NOMO-1 treated with dmso at 0.1 percent for 144 hours (cell line): Measurements from ENCODE around the gene TTLL6.

ENCODE experiments used
- DNase-seq: peaks from one replicate; lab custom pipeline; 2025; ENCODE audit not compliant: unreplicated experiment; lab: John Stamatoyannopoulos, UW

TTLL6 gene

DNA sequence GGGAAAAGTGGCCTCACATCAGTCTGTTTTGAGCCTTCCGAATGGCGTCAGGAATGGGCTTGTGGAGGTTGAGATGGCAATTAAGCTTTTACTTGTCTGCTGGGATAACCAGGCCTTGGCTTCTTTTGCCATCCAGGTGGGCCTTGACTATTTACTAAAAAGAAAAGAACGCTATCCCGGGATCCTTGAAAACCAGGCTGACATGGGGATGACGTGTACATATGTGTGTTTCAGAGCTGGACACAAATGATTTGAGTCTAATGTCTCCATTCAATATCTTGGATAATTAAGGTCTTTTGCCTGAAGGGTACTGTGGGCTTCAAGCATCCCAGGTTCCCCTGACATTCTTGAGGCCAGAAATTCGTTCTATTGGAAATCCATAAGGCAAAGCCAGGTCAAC lies 55.9 kb downstream of the TTLL6 start:
- no peak for DNase-seq

DNA sequence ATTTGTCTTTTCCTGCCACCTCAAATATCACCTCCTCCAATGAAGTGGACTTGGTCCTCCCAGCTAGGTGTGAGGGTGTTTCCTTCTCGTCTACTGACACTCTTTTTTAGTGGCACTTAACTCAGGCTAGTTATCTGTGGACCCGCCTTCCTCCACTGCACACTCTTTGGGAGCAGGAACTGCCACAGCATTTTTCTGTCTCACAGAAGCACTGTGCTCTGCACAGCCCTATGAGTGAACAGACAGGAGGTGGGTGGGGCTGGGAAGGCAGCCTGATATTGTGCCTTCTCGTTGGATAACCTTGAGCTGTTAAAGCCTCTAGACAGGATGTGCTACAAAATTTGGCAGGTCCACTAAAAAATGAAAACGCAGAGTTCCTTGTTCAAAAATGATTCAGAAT lies 56.6 kb downstream of the TTLL6 start:
- no peak for DNase-seq

DNA sequence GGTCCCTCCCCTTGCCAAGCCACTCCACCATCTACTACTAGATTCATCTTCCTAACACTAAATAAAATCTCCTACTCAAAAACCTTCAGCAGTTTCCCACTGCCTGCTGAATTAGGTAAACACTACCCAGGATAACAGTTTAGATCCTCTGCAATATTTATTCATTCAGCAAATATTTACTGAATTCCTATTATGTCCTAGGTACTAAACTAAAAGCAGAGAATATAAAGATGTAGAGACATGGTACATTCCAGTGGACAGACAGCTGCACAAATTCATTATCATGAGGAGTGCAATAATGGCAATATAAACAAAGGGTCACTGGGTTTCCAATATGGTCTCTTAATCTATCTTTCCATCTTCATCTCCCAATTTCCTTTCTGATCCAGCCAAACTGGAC lies 57.7 kb downstream of the TTLL6 start:
- DNase-seq, result no peak

DNA sequence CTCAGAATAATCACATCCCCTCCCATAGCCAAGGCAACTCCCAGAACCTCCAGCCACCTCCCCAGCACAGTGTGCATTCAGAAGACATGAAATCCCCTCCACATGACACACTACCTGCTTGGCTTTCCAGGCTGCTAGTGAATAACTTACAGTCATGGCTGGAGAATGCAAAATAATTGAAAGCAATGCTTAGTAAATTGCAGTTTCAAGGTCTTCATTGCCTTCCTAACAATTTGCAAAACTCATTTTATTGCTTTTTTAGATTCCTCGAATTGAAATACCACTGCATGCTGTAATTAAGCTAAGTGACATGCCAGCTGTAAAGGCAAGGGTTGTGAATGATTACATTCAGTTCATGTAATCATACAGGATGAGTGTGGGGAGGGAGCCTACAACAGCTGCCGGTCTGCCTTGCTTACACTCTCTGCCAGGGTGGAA lies 59.5 kb downstream of the TTLL6 start:
- no peak for DNase-seq

DNA sequence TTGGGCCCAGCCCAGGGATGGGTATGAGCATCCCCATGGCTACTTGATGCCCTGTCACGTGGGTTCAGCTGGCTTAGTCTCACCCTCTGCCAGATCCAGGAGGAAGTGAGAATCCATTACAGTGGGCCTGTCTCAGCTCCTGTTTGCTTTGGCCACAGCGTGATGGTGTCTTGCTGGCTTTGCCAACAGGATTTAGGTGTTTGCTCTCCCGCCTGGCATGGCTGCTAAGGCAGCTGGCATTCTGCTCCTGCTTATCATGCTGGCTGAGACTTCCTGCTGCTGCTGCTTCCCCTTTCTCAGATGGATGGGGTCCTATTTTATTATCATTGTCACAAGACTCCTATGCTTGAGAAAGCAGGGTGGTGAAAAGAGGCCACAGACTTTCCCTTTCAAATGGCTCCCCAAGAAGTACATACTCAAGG lies 60.2 kb downstream of the TTLL6 start:
- no peak for DNase-seq

DNA sequence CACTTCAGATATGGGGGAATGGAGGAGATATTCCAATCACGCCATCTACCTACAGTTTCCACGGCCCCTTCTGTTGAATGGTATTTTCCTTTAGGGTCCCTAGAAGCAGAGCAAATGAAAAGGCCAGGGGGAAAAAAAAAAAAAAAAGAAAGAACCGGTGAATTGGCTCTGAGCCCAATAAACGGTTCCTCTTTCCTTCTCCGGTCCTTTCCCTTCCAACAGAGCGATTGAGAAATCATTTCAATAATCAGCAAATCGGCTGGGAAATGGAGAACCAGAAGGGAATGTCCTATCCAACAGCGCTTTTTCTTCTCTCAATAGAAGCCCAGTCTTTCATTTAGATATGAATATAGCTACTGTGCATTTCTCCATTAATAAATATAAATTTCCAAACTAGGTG lies 61.7 kb downstream of the TTLL6 start:
- DNase-seq, result no peak

DNA sequence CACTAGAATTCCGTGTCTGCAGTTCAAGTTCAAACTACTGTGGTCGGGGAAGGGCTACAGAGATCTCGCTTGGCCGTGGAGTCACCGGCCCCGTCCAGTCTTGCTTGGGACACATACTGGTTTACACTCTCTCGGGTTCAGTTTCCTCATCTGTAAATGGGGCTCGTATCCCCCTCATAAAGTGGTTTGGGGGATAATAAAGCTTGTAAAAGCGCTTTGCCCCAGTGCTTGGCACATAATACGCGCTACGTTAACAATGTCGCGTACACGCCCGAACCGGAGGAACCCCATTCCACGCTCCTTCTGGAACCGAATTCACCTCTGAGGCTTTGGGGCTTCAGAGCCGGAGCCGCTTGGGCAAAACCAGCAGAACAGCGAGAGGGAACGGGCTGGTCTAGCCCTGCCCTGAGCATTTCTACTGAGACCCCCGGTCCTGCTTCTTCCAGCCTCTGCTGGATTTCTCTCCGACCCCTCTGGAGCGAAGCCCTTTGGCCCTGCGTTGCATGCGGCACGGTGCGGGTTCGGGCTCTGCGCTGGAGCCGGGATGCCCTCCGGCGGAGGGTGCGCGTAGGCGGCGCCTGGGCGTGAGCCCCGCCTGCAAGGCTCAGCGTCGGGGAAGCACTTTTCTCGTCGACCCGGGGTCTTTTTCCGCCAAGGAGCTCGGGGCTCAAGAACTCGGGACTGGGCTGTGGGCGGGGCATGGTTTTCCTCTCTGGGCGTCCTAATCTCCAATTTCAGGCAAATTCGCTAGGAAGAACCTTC lies 62.3 kb downstream of the TTLL6 start:
- no peak for DNase-seq

DNA sequence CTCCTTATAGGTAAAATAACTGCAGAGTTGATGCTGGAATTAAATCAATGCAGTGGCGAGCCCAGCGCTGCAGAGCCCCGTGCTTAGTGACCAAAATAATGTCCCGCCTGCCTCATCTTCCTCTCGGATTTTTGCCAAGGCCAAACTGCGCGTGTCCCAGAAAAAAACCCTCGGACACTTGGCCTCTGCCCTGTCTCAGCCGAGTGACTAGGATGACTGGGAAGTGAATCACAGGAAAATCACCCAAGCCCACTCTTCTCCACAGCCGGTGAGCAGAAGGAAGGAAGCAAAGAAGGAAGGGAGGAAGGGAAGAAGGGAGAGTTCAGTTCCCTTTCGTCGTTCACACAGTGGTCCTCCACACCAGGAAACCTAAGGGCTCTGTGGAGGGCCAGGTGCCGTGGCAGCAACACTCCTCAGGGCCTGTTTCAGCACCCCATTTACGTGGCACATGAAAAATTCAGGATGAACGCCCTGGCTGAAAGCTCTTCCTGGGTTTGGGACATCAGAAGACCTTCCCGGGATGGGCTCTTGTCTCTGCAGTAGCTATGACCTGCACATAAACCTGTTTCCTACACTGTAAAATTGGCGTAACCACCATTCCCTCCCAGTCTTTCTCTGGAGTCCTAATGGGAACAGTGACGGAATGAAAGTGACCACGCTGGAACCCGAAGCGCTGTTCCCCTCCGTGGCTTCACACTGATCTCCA lies 63.1 kb downstream of the TTLL6 start:
- DNase-seq, result no peak

DNA sequence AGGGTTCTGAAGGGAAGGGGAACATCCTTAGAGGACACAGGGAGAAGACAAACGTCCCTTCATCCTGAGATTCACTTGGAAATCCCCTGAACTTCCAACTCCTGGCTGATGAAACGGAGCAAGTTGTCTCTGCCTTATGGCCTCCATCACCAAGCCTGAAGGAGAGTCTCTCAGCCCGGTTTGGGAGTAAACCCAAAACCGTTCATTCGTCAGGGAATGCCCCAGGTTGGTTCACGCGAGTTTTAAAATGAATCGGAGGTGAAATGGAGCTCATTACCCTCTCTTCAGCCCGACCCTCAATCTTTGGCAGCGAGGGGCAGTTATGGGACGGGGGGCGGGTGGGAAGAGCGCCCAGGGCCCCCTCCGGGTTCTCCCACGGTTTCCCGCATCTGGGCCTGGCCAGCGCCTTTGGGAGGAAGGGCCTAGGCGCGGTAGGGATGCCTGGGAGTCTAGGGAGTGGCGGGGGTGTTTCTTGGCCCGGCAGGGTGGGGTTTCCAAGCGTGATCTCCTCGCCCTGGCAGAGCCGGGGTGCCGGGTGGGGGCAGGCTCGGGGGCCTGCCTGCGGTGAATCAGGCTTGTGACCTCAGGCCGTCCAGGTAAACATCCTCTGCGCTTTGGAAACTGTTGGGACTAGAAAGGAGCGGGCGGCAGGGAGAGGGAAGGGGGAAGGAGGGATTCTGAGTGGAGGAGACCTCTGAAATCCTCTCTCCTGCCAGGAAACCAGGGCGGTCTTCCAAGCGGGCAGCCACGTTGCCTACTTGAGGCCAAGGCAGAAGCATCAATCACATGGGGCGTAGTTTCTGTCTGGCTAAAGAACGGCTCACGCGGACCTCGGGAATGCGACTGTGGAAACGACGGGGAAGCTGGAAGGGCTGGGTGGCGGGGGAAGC lies 64.4 kb downstream of the TTLL6 start:
- DNase-seq, result no peak

DNA sequence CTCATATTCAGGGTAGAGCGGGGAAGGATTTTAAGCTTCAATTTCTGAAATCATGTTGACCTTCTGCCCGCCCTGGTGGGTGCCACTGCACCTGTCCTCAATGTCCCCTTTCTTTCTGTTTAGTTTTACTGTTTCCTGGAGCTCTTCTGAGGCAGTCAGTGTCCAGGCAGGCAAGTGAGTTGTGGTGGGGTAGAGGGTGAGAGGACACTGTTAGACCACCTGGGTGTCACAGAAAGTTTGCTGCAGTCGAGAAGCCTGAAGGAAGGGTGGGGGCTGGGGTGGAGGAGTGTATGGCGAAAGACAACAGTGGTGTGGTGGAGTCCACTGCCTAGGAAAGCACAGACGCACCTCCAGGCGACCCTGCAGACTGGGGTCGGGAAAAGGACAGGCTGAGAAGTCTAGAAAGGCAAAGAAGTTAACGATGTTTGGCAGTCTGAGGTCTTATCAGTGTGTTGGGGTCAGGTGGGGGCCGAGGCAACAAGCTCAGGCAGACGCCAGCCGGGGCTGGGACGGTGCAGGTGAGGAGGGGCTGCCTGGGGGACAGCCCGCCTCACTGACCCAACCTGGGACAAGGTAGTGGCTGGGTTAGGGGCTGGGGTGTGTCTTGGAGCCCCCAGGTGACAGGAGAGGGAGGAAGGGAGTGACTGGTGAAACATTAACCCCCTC lies 65.2 kb downstream of the TTLL6 start:
- no peak for DNase-seq

DNA sequence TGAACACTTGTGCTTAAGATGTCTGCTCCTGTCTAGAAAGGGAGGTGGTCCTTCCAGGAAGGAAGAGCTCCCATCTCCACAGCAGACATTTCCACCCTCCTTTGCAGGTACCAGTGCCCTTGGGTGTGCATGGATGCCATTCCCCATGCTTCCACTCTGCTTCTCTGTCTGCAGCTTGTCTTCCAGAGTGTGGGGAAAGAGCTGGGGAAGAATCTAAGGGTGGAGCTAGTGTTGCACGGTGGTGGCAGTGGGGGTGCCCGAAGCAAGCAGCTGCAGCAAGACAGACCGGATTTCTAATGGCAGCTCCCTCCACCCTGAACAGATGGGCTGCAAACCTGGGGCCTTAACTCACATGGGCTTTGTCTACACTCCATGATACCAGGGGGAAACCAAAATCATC lies 65.9 kb downstream of the TTLL6 start:
- DNase-seq, result no peak

DNA sequence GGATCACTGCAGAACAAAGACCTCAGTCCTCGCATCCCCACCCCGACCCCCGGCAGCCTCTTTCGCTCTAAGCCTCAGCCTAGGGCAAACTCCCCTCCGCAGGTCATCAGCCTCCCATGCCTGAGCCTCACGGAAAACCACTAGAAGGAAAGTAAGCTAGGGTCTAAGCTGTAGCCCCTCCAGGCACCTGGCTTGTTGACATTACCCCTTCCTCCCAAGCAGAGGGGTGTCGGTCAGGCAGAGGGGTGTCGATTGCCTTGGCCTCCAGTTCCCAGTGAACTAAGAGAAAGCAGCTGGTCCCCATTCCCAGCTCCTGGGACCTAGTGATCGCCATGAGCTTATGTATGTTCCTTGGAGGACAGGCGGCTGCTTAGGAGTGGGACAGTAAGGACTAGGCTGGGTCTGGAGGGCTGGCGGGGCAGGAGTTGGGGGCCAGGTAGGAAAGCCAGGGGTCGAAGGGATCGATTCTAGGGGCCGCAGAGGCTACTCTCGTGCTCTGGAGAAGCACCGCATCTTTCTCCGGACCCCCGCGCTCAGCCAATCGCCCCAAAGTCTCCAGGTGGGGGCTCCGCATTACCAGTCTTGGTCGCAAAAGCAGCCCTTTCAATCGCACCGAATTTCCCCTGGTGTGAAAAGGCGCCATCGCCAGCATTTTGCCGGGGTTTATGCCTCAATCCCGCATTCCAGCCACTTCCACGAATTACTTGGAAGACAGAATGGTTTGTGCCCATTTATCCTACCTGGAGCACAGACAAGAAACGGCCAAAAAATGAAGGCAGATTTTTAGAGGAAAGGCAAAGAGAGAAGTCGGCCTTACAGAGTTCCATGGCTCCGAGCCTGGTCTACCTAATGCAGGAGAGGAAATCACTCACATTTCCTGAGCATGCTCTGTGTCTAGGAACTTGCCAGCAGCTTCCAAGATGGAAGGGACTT lies 67.1 kb downstream of the TTLL6 start:
- no peak for DNase-seq

DNA sequence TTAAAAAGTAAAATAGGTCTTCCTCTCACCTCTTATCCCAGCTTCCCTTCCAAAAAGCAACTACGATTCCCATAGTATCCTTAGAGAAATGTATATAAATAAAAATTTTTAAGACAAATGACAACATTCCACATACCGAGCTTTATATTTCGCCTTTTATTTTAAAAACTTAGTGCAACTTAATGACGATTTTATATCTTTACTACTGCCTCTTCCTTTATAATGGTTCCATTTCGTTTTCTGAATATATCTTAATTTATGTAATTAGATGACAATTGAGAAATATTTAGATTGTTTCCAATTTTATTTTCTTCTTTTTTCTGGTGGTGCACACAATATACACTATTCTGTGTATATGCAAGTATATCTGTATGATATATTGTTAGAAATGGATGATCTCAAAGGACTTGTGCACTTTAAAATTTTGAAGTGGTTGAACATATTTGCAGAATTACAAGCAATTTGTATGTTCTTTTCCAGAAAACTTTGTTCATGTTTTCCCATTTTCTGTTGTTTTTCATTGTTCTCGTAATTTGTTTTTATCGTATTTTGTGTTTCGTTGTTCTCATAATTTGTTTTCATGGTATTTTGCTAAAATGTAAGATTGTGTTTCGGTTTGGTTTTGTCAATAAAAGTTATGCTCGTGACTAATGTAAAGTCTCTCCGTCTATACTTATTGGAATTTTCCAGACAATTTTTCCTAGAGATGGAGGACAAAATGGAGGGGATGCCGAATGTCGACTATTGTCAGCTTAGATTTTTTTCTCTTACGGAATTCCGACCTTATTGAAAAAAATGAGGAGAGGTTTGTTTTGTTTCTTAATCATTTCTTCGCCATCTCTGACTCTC lies 68.1 kb downstream of the TTLL6 start:
- DNase-seq, result no peak

DNA sequence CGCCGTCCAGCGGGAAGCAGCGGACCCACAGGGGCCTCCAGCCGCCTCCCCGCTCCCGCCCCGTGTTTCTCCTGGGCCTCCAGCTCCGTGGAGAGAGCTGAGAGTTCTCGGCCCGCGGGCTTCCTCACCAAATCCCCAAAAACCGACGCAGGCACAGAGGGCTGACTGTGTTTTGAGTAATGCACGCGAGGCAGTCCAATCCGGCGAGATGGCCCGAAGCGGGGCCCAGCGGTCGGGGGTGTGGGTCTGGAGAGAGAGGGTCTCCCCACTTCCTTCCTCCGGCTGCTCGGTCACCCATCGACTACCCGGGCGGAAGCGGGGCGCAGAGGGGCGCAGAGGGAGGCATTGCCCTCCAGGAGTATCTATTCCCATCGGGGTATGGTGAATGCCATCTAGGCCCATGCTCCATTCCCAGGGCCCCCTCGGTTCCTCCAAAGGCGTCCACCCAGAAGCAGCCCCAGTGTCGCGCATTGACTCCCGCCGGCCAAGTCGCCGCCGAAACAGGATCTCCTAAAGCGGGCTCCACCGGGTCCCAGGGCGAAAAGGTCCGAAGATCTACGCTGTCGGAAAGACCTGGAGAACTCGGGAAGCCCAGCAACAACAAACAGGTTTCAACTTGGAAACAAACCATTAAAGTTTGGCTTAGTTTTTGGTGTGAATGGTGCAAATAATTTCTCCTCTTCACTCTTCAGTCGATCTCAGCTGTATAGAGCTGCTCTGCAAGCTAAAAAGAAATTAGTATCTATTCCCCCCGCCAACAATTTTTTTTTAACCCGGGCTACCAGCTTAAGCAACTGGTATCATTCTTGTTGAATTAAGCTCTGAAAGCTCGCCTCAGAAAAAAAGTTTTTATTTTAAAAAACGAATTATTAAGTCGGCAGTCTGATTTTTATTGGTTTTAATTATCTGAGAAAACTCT lies 69.3 kb downstream of the TTLL6 start:
- DNase-seq, result no peak

DNA sequence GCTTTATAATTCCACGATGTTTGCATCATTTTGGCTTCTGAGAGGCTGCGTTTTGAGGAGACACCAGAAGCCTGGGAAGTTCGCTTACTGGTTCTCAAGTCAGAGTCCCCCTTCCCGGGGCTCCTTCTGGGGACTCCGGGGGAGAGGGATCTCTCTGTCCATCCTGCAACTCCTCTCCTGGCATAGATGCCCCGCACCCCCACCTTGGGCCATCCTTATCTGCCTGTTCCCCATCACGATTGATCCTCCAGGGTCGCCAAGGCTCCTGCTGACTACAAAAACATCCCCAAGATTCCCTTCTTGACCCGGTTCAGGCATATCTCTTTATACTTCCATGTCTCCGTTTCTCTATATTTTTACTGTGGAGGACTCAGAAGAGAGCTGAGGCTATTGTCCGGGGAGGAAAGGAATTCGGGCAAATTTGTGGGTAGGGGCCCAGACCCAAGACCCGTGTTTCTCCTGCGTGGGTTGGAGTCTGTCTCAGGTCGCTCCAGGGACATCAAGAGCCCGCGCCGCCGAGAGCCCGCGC lies 70.0 kb downstream of the TTLL6 start:
- no peak for DNase-seq

DNA sequence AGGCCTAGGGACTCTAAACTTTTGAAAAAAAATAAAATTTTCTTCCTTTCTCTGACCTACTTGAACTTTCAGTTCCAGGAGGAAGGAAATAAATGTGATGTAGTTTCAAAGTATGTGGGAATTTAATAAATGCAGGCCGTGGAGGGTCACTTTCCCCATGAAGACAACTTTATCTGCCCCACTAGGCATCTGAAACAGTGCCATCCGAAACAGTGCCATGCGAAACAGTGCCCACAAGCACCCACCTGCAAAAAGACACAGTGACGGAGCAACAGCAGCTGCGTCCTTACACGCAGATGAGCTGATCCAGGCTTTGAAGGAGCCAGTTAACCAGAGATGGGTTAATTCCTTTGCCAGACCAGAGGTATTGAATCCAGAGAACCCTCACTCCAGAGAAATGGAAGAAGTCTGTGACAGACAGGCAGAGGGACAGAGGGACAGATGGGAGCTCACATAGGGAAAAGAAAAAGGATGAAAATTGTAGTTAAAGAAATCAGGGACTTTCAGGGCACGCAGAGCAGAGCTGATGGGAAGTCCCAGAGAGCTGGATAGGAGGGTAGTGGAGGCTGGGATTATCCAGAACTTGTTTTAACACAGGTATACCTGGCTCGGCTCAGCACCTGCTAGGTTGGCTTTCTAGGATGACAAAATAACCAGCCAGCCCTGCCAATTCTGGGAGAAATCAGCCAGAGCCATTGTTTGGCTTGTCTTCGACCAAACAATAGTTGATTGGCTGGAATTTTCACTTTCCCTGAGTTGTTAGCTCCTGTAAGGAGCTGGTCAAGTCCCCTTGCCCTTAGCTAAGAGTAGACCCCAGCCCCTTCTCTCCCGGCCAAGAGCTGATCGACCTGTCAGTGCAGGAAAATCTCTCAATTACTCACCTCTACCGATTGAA lies 71.4 kb downstream of the TTLL6 start:
- no peak for DNase-seq

DNA sequence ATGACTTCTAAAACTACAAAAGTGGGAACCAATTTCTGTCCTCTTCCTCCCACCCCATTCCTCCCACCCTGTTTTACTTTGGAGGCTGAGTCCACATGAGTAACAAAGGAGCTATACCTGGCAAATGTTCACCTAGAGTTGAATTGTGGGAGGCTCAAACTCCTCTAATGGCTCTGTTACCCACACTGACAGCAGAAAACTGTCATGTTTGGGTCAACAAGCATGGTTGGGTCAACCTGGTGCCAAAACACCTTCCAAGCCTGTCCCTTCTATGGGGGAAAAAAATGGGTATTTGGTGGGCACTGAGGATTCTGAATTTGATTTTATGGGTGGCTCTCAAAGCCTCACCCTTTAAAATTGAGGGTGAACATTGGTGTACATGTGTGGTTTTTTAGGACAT lies 76.5 kb downstream of the TTLL6 start:
- no peak for DNase-seq
